Glomerular visceral epithelial cell (primary cell): ENCODE measurements around the gene PHTF2.
A peak's percentile ranks its signal among the peaks of the same experiment; 100 is the strongest.

Source experiments
- DNase-seq: peaks from one replicate; pipeline ENCODE4 v3.0.0-alpha.2; 2016; ENCODE audit errors: extremely low spot score

Gene PHTF2

DNA sequence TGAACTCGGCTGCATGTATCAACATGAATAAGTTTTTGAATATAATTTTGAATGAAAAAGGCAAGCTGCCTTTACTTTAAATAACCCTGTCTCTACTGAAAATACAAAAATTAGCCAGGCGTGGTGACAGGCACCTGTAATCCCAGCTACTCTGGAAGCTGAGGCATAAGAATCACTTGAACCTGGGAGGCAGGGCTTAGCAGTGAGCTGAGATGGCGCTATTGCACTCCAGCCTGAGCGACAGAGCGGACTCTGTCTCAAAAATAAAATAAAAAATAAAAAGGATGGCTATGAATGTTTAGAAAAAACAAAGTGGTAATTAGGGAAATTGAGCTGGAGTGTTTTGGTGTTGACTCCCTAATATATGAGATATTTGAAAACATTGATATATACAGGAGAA lies 133.3 kb downstream of the PHTF2 start:
- DNase-seq, result no peak

DNA sequence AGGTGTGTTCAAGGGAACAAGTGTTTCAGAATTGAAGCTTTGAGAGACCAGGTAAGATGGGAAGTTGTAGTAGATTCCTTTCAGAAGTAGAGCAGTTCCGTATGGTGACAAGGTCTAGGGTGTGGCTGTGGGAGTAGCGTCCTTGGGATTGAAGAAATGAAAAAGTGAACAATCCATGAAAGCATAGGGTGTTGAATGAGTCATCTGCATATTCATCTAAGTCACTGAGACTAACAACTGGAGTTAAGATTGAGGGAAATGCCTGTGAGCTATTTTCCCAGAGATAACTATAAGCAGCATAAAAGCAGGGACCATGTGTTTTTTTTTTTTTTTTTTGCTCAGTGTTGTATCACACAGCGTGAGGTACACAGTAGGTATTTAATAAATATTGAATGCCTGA lies 134.8 kb downstream of the PHTF2 start:
- DNase-seq, result no peak

DNA sequence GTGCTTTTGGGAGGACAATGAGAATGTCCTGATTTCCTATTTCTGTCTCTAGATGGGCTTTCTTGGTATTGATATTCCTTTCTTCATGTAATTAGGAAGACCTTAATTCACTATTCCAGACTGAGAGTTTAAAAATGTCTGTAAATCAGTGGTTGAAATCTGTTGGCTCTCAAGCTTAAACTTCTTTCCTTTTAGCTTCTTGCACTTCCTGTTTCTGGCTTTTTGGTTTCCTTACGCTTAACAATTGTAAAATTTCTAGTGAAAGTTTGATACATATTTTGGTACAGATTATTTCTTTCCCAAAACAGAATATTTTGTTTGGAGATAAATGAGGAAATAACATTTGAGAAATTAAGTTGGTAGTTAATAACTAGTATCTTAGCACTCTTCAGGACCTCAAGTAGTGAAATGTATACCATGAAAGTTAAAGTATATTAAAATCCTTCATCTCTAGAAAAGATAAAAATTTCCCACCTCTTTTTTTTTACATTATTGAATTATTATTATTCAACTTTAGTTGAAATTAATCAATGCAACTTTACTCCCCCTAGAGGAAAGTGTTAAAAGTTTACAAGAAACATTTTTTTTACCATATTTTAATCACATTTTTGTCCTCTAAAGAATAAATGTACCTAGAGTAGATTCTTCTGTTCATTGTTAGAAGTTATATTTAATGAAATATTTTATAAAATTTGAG lies 137.2 kb downstream of the PHTF2 start:
- no peak for DNase-seq

DNA sequence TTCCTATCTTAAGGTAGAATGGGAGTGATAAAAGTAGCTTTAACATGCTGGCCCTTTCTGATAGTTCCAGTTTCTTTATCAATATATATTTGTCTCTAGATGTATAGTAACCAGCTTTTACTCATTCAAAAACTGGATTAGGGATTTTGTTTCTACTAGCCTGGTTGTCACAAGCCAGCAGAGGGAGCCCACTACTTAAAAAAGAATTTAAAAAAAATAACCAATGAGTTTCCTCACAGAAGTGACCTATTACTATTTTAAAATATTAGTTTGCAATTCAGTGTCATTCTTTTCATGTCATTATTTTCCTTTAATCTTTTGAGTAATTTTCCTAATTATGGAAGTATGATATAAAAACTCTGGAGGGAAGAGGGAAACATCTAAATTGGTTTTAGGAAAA lies 142.1 kb downstream of the PHTF2 start:
- peak; percentile 34 for DNase-seq

DNA sequence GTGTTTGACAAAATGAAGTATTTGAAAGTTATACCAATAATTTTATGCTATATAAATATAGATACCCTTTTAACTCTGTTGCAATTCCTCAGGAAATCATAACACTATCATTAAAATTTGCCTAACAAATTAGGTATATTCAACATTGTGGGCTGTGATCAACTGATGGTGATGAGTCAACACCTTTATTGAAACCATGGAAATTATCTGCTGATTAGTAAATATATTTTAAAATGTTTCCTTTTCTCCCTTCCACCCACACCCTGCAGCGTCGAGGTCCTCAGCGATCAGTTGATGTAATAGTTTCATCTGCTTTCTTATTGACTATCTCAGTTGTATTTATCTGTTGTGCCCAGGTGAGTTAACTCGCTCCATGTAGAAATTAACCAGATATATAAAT lies 143.9 kb downstream of the PHTF2 start:
- no peak for DNase-seq

- no peak for DNase-seq
Measured at GRCh38 chr7:77944183-77945182, 145.9 kb downstream of the PHTF2 start.

- DNase-seq, result no peak
Measured at GRCh38 chr7:77950548-77950947, 152.0 kb downstream of the PHTF2 start.

GRCh38 chr7:77954773-77955555 lies 156.4 kb downstream of the PHTF2 start:
- DNase-seq, result no peak

DNA sequence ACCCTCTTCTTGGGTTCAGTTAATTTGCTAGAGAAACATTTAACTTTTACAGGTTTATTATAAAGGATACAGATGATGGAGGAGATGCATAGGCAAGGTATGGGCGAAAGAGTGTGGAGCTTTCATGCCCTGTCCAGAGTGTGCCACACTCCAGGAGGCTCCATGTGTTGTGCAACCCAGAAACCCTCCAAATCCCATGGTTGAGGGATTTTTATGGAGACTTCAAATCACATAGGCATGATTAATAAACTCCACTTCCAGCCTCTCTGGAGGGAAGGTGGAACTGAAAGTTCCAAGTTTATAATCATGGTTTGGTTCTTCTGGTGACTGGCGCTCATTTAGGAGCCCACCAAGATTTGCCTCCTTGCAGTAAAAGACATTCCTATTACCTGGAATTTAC lies 159.9 kb downstream of the PHTF2 start:
- peak; percentile 21 for DNase-seq

DNA sequence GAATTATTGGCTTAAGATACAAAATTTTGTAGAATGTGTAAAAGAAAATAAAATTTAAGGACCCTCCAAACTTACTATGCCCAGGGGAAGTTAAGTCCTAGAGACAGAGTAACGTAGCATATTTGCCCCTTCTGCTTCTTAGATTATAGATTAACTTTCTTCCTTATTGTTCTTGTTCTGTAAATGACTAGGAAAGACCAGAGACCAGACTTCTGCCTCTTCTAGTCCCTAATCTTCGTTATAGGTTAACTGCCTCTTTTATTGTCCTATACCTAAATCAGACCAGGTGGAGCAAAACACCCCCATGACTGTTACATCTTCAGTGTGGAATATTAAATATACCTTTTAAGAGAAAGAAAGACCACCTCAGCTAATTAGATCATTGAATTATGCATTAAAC lies 160.5 kb downstream of the PHTF2 start:
- DNase-seq, result no peak

GRCh38 chr7:77960336-77960735 lies 161.8 kb downstream of the PHTF2 start:
- no peak for DNase-seq

DNA sequence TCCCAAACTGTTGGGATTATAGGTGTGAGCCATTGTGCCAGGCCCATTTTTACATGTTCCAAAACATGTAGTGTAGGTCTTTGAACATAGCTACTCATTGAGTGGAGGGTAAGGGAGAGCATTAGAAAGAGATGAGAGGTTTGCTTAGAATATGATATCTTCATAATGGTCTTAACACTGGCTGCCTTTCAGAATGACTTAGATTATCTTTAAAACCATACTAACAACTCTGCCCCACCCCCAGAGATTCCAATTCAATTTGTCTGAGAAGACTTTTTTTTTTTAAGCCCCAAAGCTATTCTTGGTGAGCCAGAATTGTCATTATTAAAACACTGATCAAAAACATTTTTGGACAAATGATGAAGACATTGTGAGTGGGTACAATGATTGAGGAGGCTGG lies 168.9 kb downstream of the PHTF2 start:
- DNase-seq, result no peak

GRCh38 chr7:77971726-77972125 lies 173.2 kb downstream of the PHTF2 start:
- no peak for DNase-seq

- no peak for DNase-seq
Measured at GRCh38 chr7:77975672-77976480, 177.3 kb downstream of the PHTF2 start.

GRCh38 chr7:77979219-77979618 lies 180.6 kb downstream of the PHTF2 start:
- no peak for DNase-seq

GRCh38 chr7:77980087-77980713 lies 181.6 kb downstream of the PHTF2 start:
- no peak for DNase-seq

DNA sequence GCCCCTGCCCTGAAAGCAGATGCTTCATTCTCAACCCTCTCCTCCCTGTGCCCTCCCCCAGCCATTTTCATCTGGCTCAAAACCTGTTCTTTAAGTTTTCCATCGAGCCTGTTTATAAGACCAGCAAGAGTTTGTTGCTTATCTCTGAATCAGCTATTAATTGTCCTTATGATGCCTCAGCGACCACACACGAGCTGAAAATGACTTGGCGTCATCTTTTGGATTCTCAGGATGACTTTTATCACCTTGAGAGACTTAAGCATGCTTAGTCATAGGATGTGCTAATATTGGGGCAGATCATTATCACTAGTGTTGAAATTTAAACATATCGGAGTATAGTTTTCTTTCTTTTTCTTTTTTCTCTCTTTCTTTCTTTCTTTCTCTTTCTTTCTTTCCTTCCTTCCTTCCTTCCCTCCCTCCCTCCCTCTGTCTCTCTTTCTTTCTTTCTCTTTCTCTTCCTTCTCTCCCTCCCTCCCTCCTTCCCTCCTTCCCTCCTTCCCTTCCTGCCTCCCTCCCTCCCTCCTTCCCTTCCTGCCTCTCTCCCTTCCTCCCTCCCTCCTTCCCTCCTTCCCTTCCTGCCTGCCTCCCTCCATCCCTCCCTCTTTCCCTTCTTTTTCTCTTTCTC lies 184.5 kb downstream of the PHTF2 start:
- no peak for DNase-seq

DNA sequence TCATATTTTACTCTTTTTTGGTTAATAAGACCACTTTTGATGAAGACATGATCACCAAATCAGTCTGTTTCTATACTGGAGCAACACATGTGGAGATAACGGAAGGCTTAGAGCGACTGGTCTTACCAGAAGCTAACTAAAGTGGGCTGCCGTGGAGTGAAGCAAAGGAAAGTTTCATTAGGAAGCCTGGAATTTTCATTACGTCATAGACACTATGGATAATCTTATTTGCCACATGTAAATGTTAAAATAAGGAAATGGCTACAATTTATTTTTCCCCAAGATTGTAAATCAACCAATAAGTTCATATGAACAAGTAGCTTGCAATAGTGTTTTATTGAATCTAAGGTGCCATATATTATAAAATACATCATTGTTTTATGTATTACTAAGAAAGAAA lies 185.4 kb downstream of the PHTF2 start:
- DNase-seq, result no peak

DNA sequence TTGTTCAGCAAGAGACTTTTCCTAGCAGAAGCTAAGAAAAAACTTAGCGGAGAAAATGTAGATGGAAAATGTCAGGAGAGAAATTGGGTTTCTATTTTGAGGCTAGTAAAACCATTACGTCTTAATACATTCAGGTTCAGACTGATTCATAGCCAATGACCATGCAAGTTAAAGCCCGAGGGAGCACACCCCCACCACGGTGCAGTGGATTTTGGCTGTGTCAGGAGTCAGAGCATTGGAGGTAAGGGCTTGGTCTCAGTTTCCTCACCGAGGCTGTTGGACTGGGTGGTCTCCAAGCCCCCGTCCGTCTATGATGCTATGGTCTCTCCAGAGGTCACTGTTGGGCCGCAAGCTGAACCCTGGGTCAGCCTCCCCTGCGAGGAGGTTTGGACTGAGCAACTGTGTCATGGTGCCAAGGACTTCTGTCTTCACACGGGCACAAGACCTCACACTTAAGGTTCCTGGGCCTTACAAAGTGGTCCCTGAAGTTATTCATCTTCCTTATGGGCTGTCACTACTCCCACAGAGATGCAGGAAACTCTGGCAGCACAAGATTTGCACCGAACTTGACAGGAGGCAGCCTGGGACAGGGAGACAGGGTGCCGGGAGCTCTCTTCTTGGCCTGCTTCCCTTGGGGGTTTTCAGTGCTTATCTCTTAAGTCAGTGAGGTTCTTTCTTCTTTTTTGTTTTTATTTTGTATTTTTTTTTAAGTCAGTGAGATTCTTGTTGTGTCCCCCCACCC lies 186.8 kb downstream of the PHTF2 start:
- no peak for DNase-seq

DNA sequence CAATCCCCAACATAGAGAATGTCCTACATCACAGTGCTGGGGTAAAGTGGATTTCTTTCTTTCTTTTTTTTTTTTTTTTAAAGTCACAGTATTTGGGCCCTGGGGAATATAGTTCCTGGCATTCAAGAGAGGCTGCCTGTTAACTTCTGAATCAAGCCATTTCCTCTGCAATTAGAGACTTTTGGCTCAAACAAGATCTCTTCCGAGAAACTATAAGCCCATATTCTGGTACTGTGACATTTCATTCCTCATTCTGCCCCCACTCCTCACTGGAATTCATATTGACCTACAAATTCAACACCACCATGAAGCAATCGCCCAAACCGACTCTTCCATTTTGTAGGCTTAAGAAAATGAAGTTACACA lies 187.4 kb downstream of the PHTF2 start:
- no peak for DNase-seq
